Prostate gland (tissue), 2 donors: ENCODE data around the gene TSKS.

ENCODE experiments used
- CTCF ChIP-seq, 4 experiments: fragments of 200-600 bp in 2 of 4; fragments of 450-650 bp in 2 of 4; sonication (generic) in 2 of 4; IDR thresholded peaks; 1 replicate in 3 of 4; 2 replicates in 1 of 4; pipeline ENCODE4 v1.5.1; 2016 to 2019; ENCODE audit warnings: antibody characterized with exemption in 4 of 4, mild to moderate bottlenecking in 2 of 4, moderate library complexity in 2 of 4
- POLR2A ChIP-seq: fragments of 450-650 bp; IDR thresholded peaks from one replicate; pipeline ENCODE4 v1.6.1; 2016; ENCODE audit warnings: antibody characterized with exemption, mild to moderate bottlenecking

GRCh38 chr19:49791776-49792445, 28.8 kb upstream of the TSKS start:
- TF ChIP-seq CTCF (IDR thresholded peaks at IDR 0.05) (no peak), POLR2A (no peak)
